Measurements from ENCODE around the gene DYNC1I2.
"Not testable (repeated sequence)": the region's sequence is repeated elsewhere in the genome, so short reads cannot be mapped to it uniquely, and the experiment has no call there.

DYNC1I2 gene

DNA sequence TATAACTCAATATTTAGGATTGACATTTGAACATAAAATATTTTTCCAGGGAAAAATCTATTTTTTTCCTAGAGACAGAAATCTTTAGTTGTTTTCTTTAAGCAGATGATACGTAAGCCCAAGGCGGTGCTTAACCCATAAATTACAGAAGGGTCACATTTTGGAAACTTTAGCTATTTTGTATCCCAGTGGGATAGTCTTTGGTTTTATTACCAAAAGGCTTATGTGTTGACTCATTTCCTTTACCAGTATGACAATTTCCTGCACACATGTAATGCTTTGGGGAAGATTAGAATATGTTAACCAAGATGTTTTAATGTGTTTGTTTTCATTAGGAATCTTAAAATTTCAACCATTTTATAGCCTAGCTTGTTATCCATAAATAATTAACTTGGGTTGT lies 24.8 kb downstream of the DYNC1I2 start:
- peak; percentile 40 for DNase-seq (ENCODE audit: low read depth)

DNA sequence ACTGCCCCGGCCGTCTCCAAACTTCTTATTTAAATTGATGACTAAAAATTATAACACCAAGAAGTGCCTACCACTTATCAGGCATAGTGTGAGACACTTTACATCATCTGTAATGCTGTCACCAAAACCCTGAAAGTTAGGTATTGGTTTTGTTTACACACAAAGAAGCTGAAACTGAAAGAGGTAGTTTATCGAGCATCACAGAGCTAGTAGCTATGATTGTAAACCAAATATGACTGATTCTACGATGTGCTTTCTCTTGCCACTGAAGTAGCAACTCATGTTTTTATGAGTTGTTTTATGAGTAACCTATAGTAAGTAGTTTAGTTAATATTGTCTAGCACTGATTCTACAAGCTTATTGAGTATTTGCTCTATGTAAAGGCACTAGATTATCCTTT lies 31.5 kb downstream of the DYNC1I2 start:
- no peak for DNase-seq (ENCODE audit: low read depth)

GRCh38 chr2:171719660-171720059 lies 32.4 kb downstream of the DYNC1I2 start:
- no peak for DNase-seq (ENCODE audit: low read depth)

- DNase-seq (ENCODE audit: low read depth), result no peak
Observed at GRCh38 chr2:171723716-171724683, 36.7 kb downstream of the DYNC1I2 start.

GRCh38 chr2:171726847-171727450 lies 39.7 kb downstream of the DYNC1I2 start:
- peak; percentile 42 for DNase-seq (ENCODE audit: low read depth)

- no peak for DNase-seq (ENCODE audit: low read depth)
Observed at GRCh38 chr2:171728989-171729951, 42.0 kb downstream of the DYNC1I2 start.

DNA sequence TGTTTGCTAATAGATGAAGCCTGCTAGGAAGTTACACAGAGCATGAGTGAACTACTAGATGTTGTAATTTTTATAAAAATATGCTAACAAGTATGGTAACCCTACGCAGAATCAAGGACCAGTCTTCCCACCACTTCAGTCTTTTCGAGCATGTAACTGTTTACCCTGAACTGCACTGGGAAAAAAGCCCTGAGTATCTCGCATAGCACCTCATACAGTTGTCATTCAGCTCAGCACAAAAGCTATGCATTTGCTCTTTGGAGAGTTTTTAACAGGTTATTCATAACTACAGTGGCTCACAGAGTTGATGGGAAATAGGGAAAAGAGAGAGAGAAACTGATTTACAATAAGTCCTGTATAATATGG lies 42.7 kb downstream of the DYNC1I2 start:
- no peak for DNase-seq (ENCODE audit: low read depth)

DNA sequence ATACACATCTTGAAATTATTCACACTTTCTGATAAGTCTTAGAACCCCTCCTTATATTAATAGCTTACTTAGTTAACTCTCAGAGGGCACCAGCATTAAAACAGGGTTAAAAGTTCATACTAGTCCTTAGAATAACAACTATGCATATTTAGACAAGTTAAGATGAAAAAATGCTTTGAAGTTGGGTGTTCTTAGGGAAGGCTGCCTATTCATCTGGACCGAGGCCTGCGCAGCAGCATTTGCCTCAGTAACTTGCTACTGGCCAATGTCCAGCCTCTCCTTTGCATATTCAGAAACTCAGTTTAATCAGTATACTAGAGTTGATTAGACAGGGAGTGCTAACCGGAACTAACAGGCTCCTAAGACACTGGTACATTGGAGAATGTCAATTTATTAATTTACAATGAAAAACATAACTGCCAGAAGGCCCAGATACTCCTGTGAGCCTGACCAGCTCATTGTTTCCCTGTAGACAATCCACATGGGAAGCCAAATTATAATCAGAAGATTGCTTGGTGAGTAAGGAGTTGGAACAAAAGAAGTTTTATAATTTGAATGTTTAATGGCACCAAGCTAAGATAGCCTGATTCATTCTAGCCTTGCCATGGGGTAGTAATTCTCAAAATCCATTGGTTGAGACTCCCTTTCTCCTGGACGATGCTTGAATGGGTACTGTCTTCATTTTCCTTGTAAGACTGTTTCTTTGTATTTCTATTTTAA lies 48.9 kb downstream of the DYNC1I2 start:
- DNase-seq (ENCODE audit: low read depth), result no peak

DNA sequence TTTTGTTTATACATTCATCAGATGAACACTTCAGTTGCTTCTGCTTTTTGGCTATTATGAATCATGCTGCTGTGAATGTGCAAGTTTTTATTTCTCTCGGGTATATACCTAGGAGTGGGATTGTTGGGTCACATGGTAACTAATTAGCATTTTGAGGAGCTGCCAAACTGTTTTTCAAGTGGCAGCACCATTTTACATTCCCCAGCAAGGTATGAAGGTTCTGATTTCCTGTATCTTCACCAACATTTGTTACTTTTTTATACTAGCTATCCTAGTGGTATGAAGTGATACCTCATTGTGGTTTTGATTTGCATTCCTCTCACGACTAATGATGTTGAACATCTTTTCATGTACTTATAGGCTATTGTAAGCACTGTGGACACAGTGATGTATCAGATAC lies 53.9 kb downstream of the DYNC1I2 start:
- no peak for DNase-seq (ENCODE audit: low read depth)

DNA sequence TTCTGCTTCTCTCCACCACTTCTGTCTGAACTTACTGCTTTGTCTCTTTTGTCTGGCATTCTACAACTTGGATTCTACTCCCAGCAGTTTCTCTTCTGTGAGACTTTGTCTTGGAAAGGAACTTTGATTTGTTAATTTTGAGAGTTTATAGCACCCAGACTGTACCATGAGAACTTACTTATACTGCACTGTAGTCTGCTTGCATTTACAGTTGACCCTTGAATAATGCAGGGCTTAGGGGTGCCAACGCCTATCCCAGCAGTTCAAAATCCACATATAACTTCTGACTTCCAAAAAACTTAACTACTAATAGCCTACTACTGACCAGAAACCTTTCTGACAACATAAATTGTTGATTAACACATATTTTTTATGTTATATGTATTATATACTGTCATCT lies 55.5 kb downstream of the DYNC1I2 start:
- no peak for DNase-seq (ENCODE audit: low read depth)

DNA sequence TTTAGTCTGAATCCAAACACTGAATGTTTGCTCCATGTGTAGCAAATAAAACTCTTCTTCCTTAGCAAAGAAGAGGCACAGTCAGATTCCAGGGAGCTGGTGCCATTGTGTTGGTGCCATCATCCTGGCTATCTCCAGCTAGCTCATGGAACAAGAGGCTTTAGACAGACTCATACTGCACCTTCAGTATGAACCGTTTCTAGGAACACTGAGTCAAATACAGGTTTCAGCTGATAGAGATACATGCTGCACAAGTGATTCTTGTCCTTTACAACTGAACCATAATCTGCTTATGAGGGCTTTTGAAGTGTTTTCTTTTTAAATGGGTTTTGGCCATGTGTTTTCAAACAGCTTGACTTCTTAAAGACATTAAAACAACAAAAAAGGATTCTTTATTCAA lies 57.9 kb downstream of the DYNC1I2 start:
- no peak for DNase-seq (ENCODE audit: low read depth)

- no peak for DNase-seq (ENCODE audit: low read depth)
Observed at GRCh38 chr2:171745806-171746205, 58.5 kb downstream of the DYNC1I2 start.

GRCh38 chr2:171747371-171747770 lies 60.1 kb downstream of the DYNC1I2 start:
- DNase-seq (ENCODE audit: low read depth), result no peak

GRCh38 chr2:171754254-171754939 lies 67.1 kb downstream of the DYNC1I2 start:
- no peak for DNase-seq (ENCODE audit: low read depth)

DNA sequence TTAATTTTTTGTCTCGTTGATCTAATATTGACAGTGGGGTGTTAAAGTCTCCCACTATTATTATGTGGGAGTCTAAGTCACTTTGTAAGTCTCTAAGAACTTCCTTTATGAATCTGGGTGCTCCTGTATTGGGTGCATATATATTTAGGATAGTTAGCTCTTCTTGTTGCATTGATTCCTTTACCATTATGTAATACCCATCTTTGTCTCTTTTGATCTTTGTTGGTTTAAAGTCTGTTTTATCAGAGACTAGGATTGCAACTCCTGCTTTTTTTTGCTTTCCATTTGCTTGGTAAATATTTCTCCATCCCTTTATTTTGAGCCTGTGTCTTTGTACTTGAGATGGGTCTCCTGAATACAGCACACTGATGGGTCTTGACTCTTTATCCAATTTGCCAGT lies 71.5 kb downstream of the DYNC1I2 start:
- DNase-seq (ENCODE audit: low read depth), result not testable (repeated sequence)

GRCh38 chr2:171761176-171761575 lies 73.9 kb downstream of the DYNC1I2 start:
- not testable (repeated sequence) for DNase-seq (ENCODE audit: low read depth)

DNA sequence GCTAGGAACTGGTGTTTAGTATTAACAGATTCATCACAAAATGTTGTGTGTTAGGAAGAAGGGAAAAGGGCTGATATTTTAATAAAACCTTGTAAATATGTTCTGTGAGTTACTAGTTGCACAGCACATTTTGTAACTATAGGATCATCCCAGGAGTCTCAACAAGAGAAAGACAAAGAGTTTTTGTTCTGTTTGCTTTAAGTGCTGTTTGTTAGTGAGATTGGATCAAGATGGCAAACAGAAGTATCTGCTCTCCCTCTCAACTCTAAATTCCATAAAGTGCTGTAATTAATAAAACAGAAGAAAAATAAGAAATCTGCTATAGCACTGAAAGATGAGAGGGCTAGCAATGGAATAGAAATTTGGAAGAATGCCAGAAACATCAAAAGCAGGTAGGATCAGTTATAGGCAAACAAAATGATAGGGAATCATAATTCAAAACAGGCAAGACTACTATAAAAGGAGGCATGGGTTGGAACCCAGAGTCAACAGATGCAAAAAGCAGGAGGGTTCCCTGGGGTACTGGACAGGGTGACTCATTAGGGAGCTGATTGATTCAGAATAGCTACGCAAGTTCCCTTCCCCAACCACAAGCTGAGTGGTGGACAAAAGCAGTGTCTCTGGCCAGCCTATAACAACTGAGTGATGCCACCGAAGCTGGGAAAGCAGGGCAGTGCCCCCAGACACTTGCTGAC lies 75.8 kb downstream of the DYNC1I2 start:
- DNase-seq (ENCODE audit: low read depth), result peak; percentile 12

- DNase-seq (ENCODE audit: low read depth), result no peak
Observed at GRCh38 chr2:171763602-171764001, 76.3 kb downstream of the DYNC1I2 start.

DNA sequence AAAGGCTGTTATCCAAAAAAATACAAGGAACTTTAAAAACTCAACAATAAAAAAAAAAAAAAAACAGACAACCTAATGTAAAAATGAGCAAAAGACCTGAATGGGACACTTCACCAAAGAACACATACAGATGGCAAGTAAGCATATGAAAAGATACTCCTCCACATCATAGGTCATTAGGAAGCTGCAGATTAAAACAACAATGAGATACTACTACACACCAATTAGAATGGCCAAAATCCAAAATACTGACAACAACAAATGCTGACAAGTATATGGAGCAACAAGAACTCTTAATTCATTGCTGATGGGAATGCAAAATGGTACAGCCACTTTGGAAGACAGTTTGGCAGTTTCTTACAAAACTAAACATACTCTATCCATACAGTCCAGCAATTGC lies 84.2 kb downstream of the DYNC1I2 start:
- DNase-seq (ENCODE audit: low read depth), result no peak

DNA sequence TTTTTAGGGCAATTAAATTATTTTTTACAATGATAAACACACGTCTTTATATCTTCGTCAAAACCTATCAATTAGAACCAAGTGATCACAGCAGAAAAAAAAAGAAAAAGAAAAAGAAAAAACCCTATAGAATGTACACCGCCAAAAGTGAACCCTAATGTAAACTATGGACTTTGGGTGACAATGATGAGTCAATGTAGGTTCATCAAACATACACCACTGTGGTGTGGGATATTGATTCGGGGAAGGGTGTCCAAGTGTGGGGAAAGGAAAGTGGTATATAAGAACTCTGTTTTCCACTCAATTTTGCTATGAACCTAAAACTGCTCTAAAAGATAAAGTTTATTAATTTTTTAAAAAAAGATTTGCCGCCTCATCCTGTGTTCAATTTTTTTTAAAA lies 85.1 kb downstream of the DYNC1I2 start:
- DNase-seq (ENCODE audit: low read depth), result no peak

Data from fibroblast of the conjunctiva (primary cell).